SK-N-SH treated with all-trans-retinoic acid at 6 μM for 48 hours (cell line): ENCODE measurements around the gene HCN4.

Experiments used
- ATAC-seq: fragments of 200-7000 bp; cut with Tn5 transposase; 3 replicates; pipeline ENCODE4 v1.9.1; 2020; ENCODE audit warnings: mild to moderate bottlenecking, moderate library complexity
- BACH2 ChIP-seq: fragments of 250-450 bp; sonication (Bioruptor Pico); IDR thresholded peaks from 2 replicates; pipeline ENCODE4 v1.9.0; 2021; ENCODE audit warnings: mild to moderate bottlenecking, borderline replicate concordance
- CREB5 ChIP-seq: fragments of 250-450 bp; sonication (Bioruptor Pico); IDR thresholded peaks from 2 replicates; pipeline ENCODE4 v1.5.1; 2020; ENCODE audit warnings: low read depth, mild to moderate bottlenecking, moderate library complexity
- CSRNP3 ChIP-seq: fragments of 250-450 bp; sonication (Bioruptor Pico); IDR thresholded peaks from 2 replicates; pipeline ENCODE4 v1.5.1; 2021; ENCODE audit warnings: mild to moderate bottlenecking, moderate library complexity
- ESRRG ChIP-seq: fragments of 250-450 bp; sonication (Bioruptor Pico); IDR thresholded peaks from 2 replicates; pipeline ENCODE4 v1.6.1; 2021; ENCODE audit warnings: mild to moderate bottlenecking
- GLIS3 ChIP-seq: fragments of 250-450 bp; sonication (Bioruptor Pico); IDR thresholded peaks from 2 replicates; pipeline ENCODE4 v1.5.0; 2020; ENCODE audit warnings: mild to moderate bottlenecking, moderate library complexity
- OSR1 ChIP-seq: fragments of 250-450 bp; sonication (Bioruptor Pico); IDR thresholded peaks from 2 replicates; pipeline ENCODE4 v1.8.0; 2022; ENCODE audit warnings: moderate library complexity, mild to moderate bottlenecking, inconsistent platforms
- PATZ1 ChIP-seq: fragments of 250-450 bp; sonication (Bioruptor Pico); IDR thresholded peaks from 2 replicates; pipeline ENCODE4 v1.8.0; 2020; ENCODE audit warnings: mild to moderate bottlenecking, moderate library complexity, borderline replicate concordance
- POU6F1 ChIP-seq: fragments of 250-450 bp; sonication (Bioruptor Pico); IDR thresholded peaks from 2 replicates; pipeline ENCODE4 v1.8.0; 2021; ENCODE audit warnings: low read depth, mild to moderate bottlenecking, moderate library complexity, borderline replicate concordance
- PPARA ChIP-seq: fragments of 250-450 bp; sonication (Bioruptor Pico); IDR thresholded peaks from 2 replicates; pipeline ENCODE4 v1.5.0; 2020; ENCODE audit warnings: mild to moderate bottlenecking, borderline replicate concordance
- SNAI2 ChIP-seq: fragments of 250-450 bp; sonication (Bioruptor Pico); IDR thresholded peaks from 2 replicates; pipeline ENCODE4 v1.5.0; 2020; ENCODE audit warnings: mild to moderate bottlenecking, moderate library complexity
- TCF4 ChIP-seq: fragments of 250-450 bp; sonication (Bioruptor Pico); IDR thresholded peaks from 2 replicates; pipeline ENCODE4 v1.8.0; 2021; ENCODE audit warnings: mild to moderate bottlenecking, moderate library complexity, borderline replicate concordance
- TSHZ2 ChIP-seq: fragments of 250-450 bp; sonication (Bioruptor Pico); IDR thresholded peaks from 2 replicates; pipeline ENCODE4 v1.5.0; 2020; ENCODE audit warnings: mild to moderate bottlenecking, moderate library complexity
- ZC3H10 ChIP-seq: fragments of 250-450 bp; sonication (Bioruptor Pico); IDR thresholded peaks from 2 replicates; pipeline ENCODE4 v1.5.1; 2021; ENCODE audit warnings: mild to moderate bottlenecking, moderate library complexity
- ZFP3 ChIP-seq: fragments of 250-450 bp; sonication (Bioruptor Pico); IDR thresholded peaks from 2 replicates; pipeline ENCODE4 v1.5.0; 2020; ENCODE audit warnings: mild to moderate bottlenecking, moderate library complexity
- ZFP30 ChIP-seq: fragments of 450-650 bp; formaldehyde crosslinking; IDR thresholded peaks from 2 replicates; pipeline ENCODE4 v1.5.0; 2022; ENCODE audit warnings: mild to moderate bottlenecking, moderate library complexity
- ZNF70 ChIP-seq: fragments of 450-650 bp; formaldehyde crosslinking; IDR thresholded peaks from 2 replicates; pipeline ENCODE4 v1.5.0; 2020; ENCODE audit warnings: mild to moderate bottlenecking, moderate library complexity
- ZNF8 ChIP-seq: fragments of 450-650 bp; formaldehyde crosslinking; IDR thresholded peaks from 2 replicates; pipeline ENCODE4 v1.5.0; 2020; ENCODE audit warnings: mild to moderate bottlenecking, moderate library complexity

Gene HCN4

GRCh38 chr15:73383310-73384189 is 14.8 kb upstream of the HCN4 start:
- ATAC-seq: no peak
- TF ChIP-seq PATZ1 (CRISPR knock-in tag) (no peak), ESRRG (no peak), TCF4 (CRISPR knock-in tag) (no peak), POU6F1 (CRISPR knock-in tag) (no peak), SNAI2 (CRISPR knock-in tag) (no peak), BACH2 (CRISPR knock-in tag) (no peak), ZFP30 (CRISPR knock-in tag) (no peak), CREB5 (CRISPR knock-in tag) (no peak), ZNF8 (no peak), GLIS3 (CRISPR knock-in tag) (no peak)

GRCh38 chr15:73382115-73382514 is 13.4 kb upstream of the HCN4 start:
- no peak for ATAC-seq
- TF ChIP-seq OSR1 (CRISPR knock-in tag) (no peak), POU6F1 (CRISPR knock-in tag) (no peak), CSRNP3 (CRISPR knock-in tag) (no peak), ZFP3 (CRISPR knock-in tag) (no peak), PATZ1 (CRISPR knock-in tag) (no peak), ZFP30 (CRISPR knock-in tag) (no peak), ZC3H10 (CRISPR knock-in tag) (no peak)

- ATAC-seq: no peak
- TF ChIP-seq TCF4 (CRISPR knock-in tag) (no peak), ZNF70 (CRISPR knock-in tag) (no peak), PPARA (CRISPR knock-in tag) (no peak), TSHZ2 (CRISPR knock-in tag) (no peak), GLIS3 (CRISPR knock-in tag) (no peak)
Measured at GRCh38 chr15:73380661-73381060, 11.9 kb upstream of the HCN4 start.
